Osteocyte (in vitro differentiated cells): Measurements from ENCODE around the gene TENM3. TPM values are rescaled to one million over a fixed set of nuclear protein-coding genes. Genes with fewer than 3 reads are reported as not detected.

Source experiments
- DNase-seq: peaks from one replicate; pipeline ENCODE4 v3.0.0; 2021; ENCODE audit warnings: mixed read lengths; ENCODE audit not compliant: unreplicated experiment; ENCODE audit errors: extremely low spot score
- H3K27ac Mint-ChIP-seq: one replicate; pipeline ENCODE4 v1.8.0; 2021; ENCODE audit warnings: mild to moderate bottlenecking, mixed read lengths; ENCODE audit not compliant: unreplicated experiment
- H3K27me3 Mint-ChIP-seq: one replicate; pipeline ENCODE4 v1.8.0; 2021; ENCODE audit warnings: mixed read lengths; ENCODE audit not compliant: unreplicated experiment
- H3K36me3 Mint-ChIP-seq: one replicate; pipeline ENCODE4 v1.8.0; 2021; ENCODE audit warnings: mixed read lengths; ENCODE audit not compliant: unreplicated experiment
- H3K4me1 Mint-ChIP-seq: one replicate; pipeline ENCODE4 v1.8.0; 2021; ENCODE audit warnings: mixed read lengths; ENCODE audit not compliant: unreplicated experiment
- H3K4me3 Mint-ChIP-seq: one replicate; pipeline ENCODE4 v1.8.0; 2021; ENCODE audit warnings: mild to moderate bottlenecking, moderate library complexity, mixed read lengths; ENCODE audit not compliant: unreplicated experiment
- H3K9me3 Mint-ChIP-seq: one replicate; pipeline ENCODE4 v1.8.0; 2021; ENCODE audit warnings: mixed read lengths; ENCODE audit not compliant: unreplicated experiment
- CTCF ChIP-seq: fragments of 200-600 bp; sonication (generic); IDR thresholded peaks from 2 replicates; pipeline ENCODE4 v1.5.0; 2021; ENCODE audit warnings: antibody characterized with exemption, mild to moderate bottlenecking, moderate library complexity
- total RNA-seq: library from RNA; stranded (reverse); gene quantifications from 2 replicates; pipeline ENCODE4 v1.2.1, GENCODE V29; 2021

Gene TENM3
- total RNA-seq, 1 donor from 2014 or later, result 78.3 TPM

- no peak for DNase-seq
- H3K36me3 Mint-ChIP-seq, result peaks cover 10% of the 10 kb centered on the region
- no peaks in the 10 kb centered on the region for H3K9me3 Mint-ChIP-seq
- no peak overlapping the region for H3K4me3 Mint-ChIP-seq
- H3K27me3 Mint-ChIP-seq, result no peaks in the 10 kb centered on the region
- H3K4me1 Mint-ChIP-seq, result no peaks in the 10 kb centered on the region
- TF ChIP-seq CTCF, result no peak
- H3K27ac Mint-ChIP-seq, result no peak overlapping the region
These were observed 451.8 kb downstream of the TENM3 start for GRCh38 chr4:182695009-182695408.

GRCh38 chr4:182695842-182696241 is 452.6 kb downstream of the TENM3 start:
- Mint-ChIP-seq H3K36me3 (peaks cover 8% of the 10 kb centered on the region), H3K4me1 (no peaks in the 10 kb centered on the region), H3K27me3 (no peaks in the 10 kb centered on the region), H3K9me3 (no peaks in the 10 kb centered on the region), H3K27ac (no peak overlapping the region), H3K4me3 (no peak overlapping the region)
- no peak for DNase-seq
- no peak for TF ChIP-seq CTCF

GRCh38 chr4:182697094-182697493 is 453.9 kb downstream of the TENM3 start:
- Mint-ChIP-seq H3K27me3 (no peaks in the 10 kb centered on the region), H3K4me1 (no peaks in the 10 kb centered on the region), H3K9me3 (no peaks in the 10 kb centered on the region), H3K4me3 (no peak overlapping the region), H3K27ac (no peak overlapping the region), H3K36me3 (peaks cover 8% of the 10 kb centered on the region)
- DNase-seq, result no peak
- no peak for TF ChIP-seq CTCF

- no peaks in the 10 kb centered on the region for H3K27me3 Mint-ChIP-seq
- DNase-seq, result no peak
- peaks cover 5% of the 10 kb centered on the region for H3K36me3 Mint-ChIP-seq
- no peak for TF ChIP-seq CTCF
- H3K4me1 Mint-ChIP-seq, result no peaks in the 10 kb centered on the region
- H3K27ac Mint-ChIP-seq, result no peak overlapping the region
- H3K4me3 Mint-ChIP-seq, result no peak overlapping the region
- no peaks in the 10 kb centered on the region for H3K9me3 Mint-ChIP-seq
These were observed 455.0 kb downstream of the TENM3 start for GRCh38 chr4:182698212-182698611.

GRCh38 chr4:182699201-182699600 is 456.0 kb downstream of the TENM3 start:
- no peaks in the 10 kb centered on the region for H3K27me3 Mint-ChIP-seq
- no peaks in the 10 kb centered on the region for H3K4me1 Mint-ChIP-seq
- no peak for TF ChIP-seq CTCF
- peaks cover 5% of the 10 kb centered on the region for H3K36me3 Mint-ChIP-seq
- no peak for DNase-seq
- no peak overlapping the region for H3K27ac Mint-ChIP-seq
- no peaks in the 10 kb centered on the region for H3K9me3 Mint-ChIP-seq
- no peak overlapping the region for H3K4me3 Mint-ChIP-seq
